ENCODE results near the gene ALKBH6.

GRCh38 chr19:36051637-36052036 is 37.6 kb upstream of the ALKBH6 start:
- TF ChIP-seq POLR2A (IDR thresholded peaks at IDR 0.05), result no peak
- TF ChIP-seq, protein P1, sequence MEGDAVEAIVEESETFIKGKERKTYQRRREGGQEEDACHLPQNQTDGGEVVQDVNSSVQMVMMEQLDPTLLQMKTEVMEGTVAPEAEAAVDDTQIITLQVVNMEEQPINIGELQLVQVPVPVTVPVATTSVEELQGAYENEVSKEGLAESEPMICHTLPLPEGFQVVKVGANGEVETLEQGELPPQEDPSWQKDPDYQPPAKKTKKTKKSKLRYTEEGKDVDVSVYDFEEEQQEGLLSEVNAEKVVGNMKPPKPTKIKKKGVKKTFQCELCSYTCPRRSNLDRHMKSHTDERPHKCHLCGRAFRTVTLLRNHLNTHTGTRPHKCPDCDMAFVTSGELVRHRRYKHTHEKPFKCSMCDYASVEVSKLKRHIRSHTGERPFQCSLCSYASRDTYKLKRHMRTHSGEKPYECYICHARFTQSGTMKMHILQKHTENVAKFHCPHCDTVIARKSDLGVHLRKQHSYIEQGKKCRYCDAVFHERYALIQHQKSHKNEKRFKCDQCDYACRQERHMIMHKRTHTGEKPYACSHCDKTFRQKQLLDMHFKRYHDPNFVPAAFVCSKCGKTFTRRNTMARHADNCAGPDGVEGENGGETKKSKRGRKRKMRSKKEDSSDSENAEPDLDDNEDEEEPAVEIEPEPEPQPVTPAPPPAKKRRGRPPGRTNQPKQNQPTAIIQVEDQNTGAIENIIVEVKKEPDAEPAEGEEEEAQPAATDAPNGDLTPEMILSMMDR (IDR thresholded peaks at IDR 0.05), result no peak

Measured in tibial nerve (tissue), 3 donors.